Tibial nerve (tissue), 4 donors: ENCODE measurements around the gene TRPC3. TPM values are rescaled to one million over a fixed set of nuclear protein-coding genes. Genes with fewer than 3 reads are reported as not detected.

Source experiments
- DNase-seq, 2 donors: peaks; one replicate each; pipeline ENCODE4 v3.0.0-alpha.2; 2019; ENCODE audit warnings: low spot score in 2 of 2
- H3K27ac ChIP-seq, 4 donors: fragments of 200-600 bp; sonication (generic) in 3 of 4; one replicate each; pipeline ENCODE4 v1.5.1; 2017 to 2019; ENCODE audit warnings: mild to moderate bottlenecking in 1 of 4
- H3K27me3 ChIP-seq, 2 donors: fragments of 200-600 bp; sonication (generic) in 1 of 2; one replicate each; pipeline versions ENCODE4 v1.5.1 to v1.6.0; 2017 to 2019
- H3K36me3 ChIP-seq, 3 donors: fragments of 200-600 bp; sonication (generic); one replicate each; pipeline ENCODE4 v1.5.1; 2018 to 2019
- H3K4me1 ChIP-seq, 4 donors: fragments of 200-600 bp; sonication (generic) in 3 of 4; one replicate each; pipeline ENCODE4 v1.5.1; 2017 to 2019
- H3K4me3 ChIP-seq, 4 donors: fragments of 200-600 bp; sonication (generic) in 3 of 4; one replicate each; pipeline ENCODE4 v1.5.1; 2017 to 2019; ENCODE audit warnings: mild to moderate bottlenecking in 1 of 4, moderate library complexity in 1 of 4
- H3K9me3 ChIP-seq, 4 donors: fragments of 200-600 bp; sonication (generic) in 3 of 4; one replicate each; pipeline ENCODE4 v1.5.1; 2017 to 2019
- CTCF ChIP-seq, 5 experiments: fragments of 200-600 bp in 3 of 5; fragments of 450-650 bp in 2 of 5; sonication (generic) in 3 of 5; IDR thresholded peaks; one replicate each; pipeline ENCODE4 v1.5.1; 2016 to 2019; ENCODE audit warnings: antibody characterized with exemption in 5 of 5, mild to moderate bottlenecking in 3 of 5, moderate library complexity in 2 of 5
- EP300 ChIP-seq, 2 donors: sonication (generic); formaldehyde crosslinking; IDR thresholded peaks; one replicate each; pipeline ENCODE4 v1.6.1; 2017; ENCODE audit warnings: antibody characterized with exemption in 2 of 2, mild to moderate bottlenecking in 1 of 2
- POLR2A ChIP-seq, 2 donors: fragments of 450-650 bp; IDR thresholded peaks; one replicate each; pipeline ENCODE4 v1.6.1; 2017; ENCODE audit warnings: antibody characterized with exemption in 2 of 2, mild to moderate bottlenecking in 2 of 2, moderate library complexity in 2 of 2
- WGBS, 2 donors: methylation state at CpG; one replicate each; pipeline ENCODE4 v1.1.5; 2018; 5-methylcytosine and 5-hydroxymethylcytosine counted together
- total RNA-seq, 4 donors: library from RNA; depleted of rRNA; stranded (reverse); fragments of >200 nt; gene quantifications; one replicate each; pipeline ENCODE4 v1.1.0, GENCODE V29; 2016

Gene TRPC3
- total RNA-seq, 4 donors from 2014 or later, result 0.21 to 4.5 (median 2.0) TPM; not detected in 1

DNA sequence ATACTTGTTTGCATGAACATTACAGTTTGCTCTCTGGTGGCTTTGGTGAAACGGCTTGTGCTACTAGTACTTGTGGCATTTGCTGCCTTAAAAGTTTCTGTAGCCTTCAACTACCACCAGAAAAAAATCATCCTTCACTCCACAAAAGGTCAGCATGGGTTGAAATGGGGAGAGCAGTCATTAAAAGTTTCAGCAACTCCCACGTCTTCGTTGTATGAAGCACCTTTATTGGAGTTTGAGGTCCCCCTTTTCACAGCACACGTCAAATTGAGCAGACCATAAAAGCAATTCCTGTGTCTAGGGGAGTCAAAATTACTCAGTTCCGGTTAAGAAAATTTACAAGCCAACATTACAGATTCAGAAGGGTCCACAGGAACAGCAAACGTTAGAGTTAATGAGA, 105.2 kb downstream of the TRPC3 start:
- Histone ChIP-seq H3K36me3 (peaks cover 0 to 82% (median 3%) of the 10 kb centered on the region in 3 donors), H3K4me1 (no peaks in the 10 kb centered on the region), H3K27ac (no peak overlapping the region), H3K4me3 (no peak overlapping the region), H3K9me3 (no peaks in the 10 kb centered on the region), H3K27me3 (no peaks in the 10 kb centered on the region)
- TF ChIP-seq EP300 (IDR thresholded peaks at IDR 0.05) (no peak), CTCF (IDR thresholded peaks at IDR 0.05) (no peak), POLR2A (IDR thresholded peaks at IDR 0.05) (no peak)
- 42 to 55% methylated on average over 6 of the region's 6 CpGs for WGBS, 2 donors
- no peak for DNase-seq

GRCh38 chr4:121842862-121843261, 109.0 kb downstream of the TRPC3 start:
- H3K27me3 ChIP-seq, result no peaks in the 10 kb centered on the region
- WGBS, 2 donors, result 89 to 94% methylated on average over 4 of the region's 4 CpGs
- TF ChIP-seq CTCF (IDR thresholded peaks at IDR 0.05) (no peak), POLR2A (IDR thresholded peaks at IDR 0.05) (no peak), EP300 (IDR thresholded peaks at IDR 0.05) (no peak)
- no peak for DNase-seq
- H3K36me3 ChIP-seq, result peaks cover 0 to 91% (median 3%) of the 10 kb centered on the region in 3 donors
- H3K4me3 ChIP-seq, result no peak overlapping the region
- no peaks in the 10 kb centered on the region for H3K4me1 ChIP-seq
- H3K27ac ChIP-seq, result no peak overlapping the region
- H3K9me3 ChIP-seq, result no peaks in the 10 kb centered on the region

DNA sequence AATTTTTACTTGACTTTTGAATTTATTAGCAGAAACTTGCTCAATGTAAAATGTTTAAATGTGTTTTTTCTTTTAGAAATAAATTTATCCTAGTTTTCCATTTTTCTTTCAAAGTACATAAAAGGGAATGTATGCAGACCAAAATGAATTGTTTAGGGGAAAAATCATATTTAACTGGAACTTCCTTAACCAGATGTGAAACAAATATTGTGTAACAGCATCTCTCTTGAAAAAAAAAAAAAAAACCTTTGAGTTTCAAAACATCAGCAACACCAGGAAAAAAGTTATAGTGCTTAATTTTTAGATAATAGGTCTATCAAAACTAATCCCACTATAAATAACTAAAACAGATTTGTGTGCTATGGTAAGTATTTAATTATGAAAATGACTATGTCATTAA, 113.7 kb downstream of the TRPC3 start:
- no peak overlapping the region for H3K4me3 ChIP-seq
- H3K27ac ChIP-seq, result no peak overlapping the region
- TF ChIP-seq EP300 (IDR thresholded peaks at IDR 0.05) (no peak), CTCF (IDR thresholded peaks at IDR 0.05) (no peak), POLR2A (IDR thresholded peaks at IDR 0.05) (no peak)
- H3K9me3 ChIP-seq, result no peaks in the 10 kb centered on the region
- H3K4me1 ChIP-seq, result no peaks in the 10 kb centered on the region
- H3K27me3 ChIP-seq, result no peaks in the 10 kb centered on the region
- H3K36me3 ChIP-seq, result peaks cover 0 to 95% (median 0%) of the 10 kb centered on the region in 3 donors
- DNase-seq, result no peak

DNA sequence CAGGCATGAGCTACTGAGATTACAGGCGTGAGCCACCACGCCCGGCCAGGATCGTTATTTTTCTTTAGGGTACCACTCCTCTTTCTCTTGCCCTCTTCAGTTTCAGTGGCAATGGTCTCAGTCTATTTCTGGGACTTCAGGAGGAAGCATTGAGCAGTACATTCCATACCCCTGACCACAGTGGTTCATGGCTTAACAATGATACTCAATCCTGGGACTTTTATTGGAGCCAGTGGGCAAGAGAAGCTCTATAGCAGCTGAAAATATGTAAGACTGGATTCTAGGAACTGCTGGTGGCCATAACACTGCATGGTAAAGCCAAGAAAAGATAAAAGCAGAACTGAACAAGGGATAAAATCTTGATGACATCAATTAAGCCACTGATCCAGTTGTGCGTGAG, 122.3 kb downstream of the TRPC3 start:
- no peak for TF ChIP-seq POLR2A (IDR thresholded peaks at IDR 0.05)
- no peak for TF ChIP-seq CTCF (IDR thresholded peaks at IDR 0.05)
- no peak for TF ChIP-seq EP300 (IDR thresholded peaks at IDR 0.05)
- no peak for DNase-seq
- no peak overlapping the region for H3K4me3 ChIP-seq
- H3K36me3 ChIP-seq, result peaks cover 0 to 77% (median 0%) of the 10 kb centered on the region in 3 donors
- peaks cover 0 to 7% (median 2%) of the 10 kb centered on the region in 4 donors for H3K4me1 ChIP-seq
- H3K9me3 ChIP-seq, result no peaks in the 10 kb centered on the region
- WGBS, 2 donors, result 90 to 99% methylated on average over 5 of the region's 5 CpGs
- no peak overlapping the region for H3K27ac ChIP-seq
- H3K27me3 ChIP-seq, result no peaks in the 10 kb centered on the region

Other genes with a start within 250 kb of the TRPC3 start
- 1 to 10 TPM; 2.2 to 5.7 (median 4.6) TPM for gene SMIM43, start 186.9 kb downstream of the TRPC3 start, total RNA-seq
- gene EXOSC9, start 150.7 kb downstream of the TRPC3 start, total RNA-seq, result 10 to 100 TPM; 20.1 to 32.7 (median 26.6) TPM
- gene CCNA2, start 128.2 kb downstream of the TRPC3 start, total RNA-seq, result 1 to 10 TPM; 1.2 to 5.2 (median 3.4) TPM
- gene BBS7, start 81.6 kb downstream of the TRPC3 start, total RNA-seq, result 10 to 100 TPM; 19.4 to 25.8 (median 23.6) TPM
- gene BLTP1, start 200.3 kb upstream of the TRPC3 start, total RNA-seq, result 100 to 1,000 TPM; 111 to 148 (median 141) TPM